Measurements from ENCODE around the gene PPP2R5C. TPM values are rescaled to one million over a fixed set of nuclear protein-coding genes. Genes with fewer than 3 reads are reported as not detected.
"Not testable (repeated sequence)": the region's sequence is repeated elsewhere in the genome, so short reads cannot be mapped to it uniquely, and the experiment has no call there.

Gene PPP2R5C
- total RNA-seq (2014; rRNA removed) (92.9 and 96.1 TPM in 2 replicates), Bru-seq, nascent RNA (percentile 78 among the genes with signal in this experiment), BruChase-seq, experiment 1, labeled RNA remaining after a 6-hour chase (percentile 75 among the genes with signal in this experiment), BruChase-seq, experiment 2, labeled RNA remaining after a 2-hour chase (percentile 76 among the genes with signal in this experiment)
- long read RNA-seq, full-length matches to known transcripts: 44 of 154 reads
- long read RNA-seq, partial matches to known transcripts: 50 of 154 reads
- long read RNA-seq, other reads (novel, unspliced or antisense): 60 of 154 reads

- DNase-seq (peak; percentile 75), ATAC-seq (peak; percentile 75)
- peak within 1 kb of the TSS; percentile 86 for H3K27ac ChIP-seq (ENCODE audit: low read length)
- ChIA-PET CTCF (interaction anchor here (0.6 to 1.0 kb wide), 5 partner anchors 30 to 427 kb away, joined by 3 to 7 read pairs (median 3); no protein-coding TSS in a partner anchor), POLR2A (ENCODE audit: unreplicated experiment) (interaction anchor here (0.7 to 2.3 kb wide), 4 partner anchors 21 to 187 kb away, joined by 4 to 69 read pairs (median 8); no protein-coding TSS in a partner anchor)
- no peaks in the 10 kb centered on the region for H3K9me2 ChIP-seq (replicated peaks; ENCODE audit: low read length)
- peaks cover 12% of the 10 kb centered on the region; the same call in 1 of the 2 replicates for H3K79me2 ChIP-seq (ENCODE audit: low read length)
- no peaks in the 10 kb centered on the region for H3K27me3 ChIP-seq (ENCODE audit: low read length)
- H3K9ac ChIP-seq (ENCODE audit: low read length): peak within 1 kb of the TSS; percentile 91
- peak within 1 kb of the TSS; percentile 98 for H3K4me3 ChIP-seq (ENCODE audit: low read length)
- H4K20me1 ChIP-seq (ENCODE audit: low read length): no peaks in the 10 kb centered on the region
- H3K36me3 ChIP-seq (ENCODE audit: low read depth, low read length): no peaks in the 10 kb centered on the region
- intact Hi-C loops (cut with micrococcal nuclease): loop anchor here (2.0 kb wide), 1 partner anchor 38 kb away; no protein-coding TSS in a partner anchor
- peak within 1 kb of the TSS; percentile 98 for H2AFZ ChIP-seq (ENCODE audit: low read length)
- no TSS peak for BruUV-seq (replicated peaks)
- H3K9me3 ChIP-seq (ENCODE audit: low read length): no peaks in the 10 kb centered on the region
- H3K4me1 ChIP-seq (ENCODE audit: insufficient read depth, low read length): peaks cover 16% of the 10 kb centered on the region
- TF ChIP-seq EZH2phosphoT487 (IDR thresholded peaks at IDR 0.05; ENCODE audit: borderline replicate concordance, low read length): no peak
- TF ChIP-seq, protein P1, sequence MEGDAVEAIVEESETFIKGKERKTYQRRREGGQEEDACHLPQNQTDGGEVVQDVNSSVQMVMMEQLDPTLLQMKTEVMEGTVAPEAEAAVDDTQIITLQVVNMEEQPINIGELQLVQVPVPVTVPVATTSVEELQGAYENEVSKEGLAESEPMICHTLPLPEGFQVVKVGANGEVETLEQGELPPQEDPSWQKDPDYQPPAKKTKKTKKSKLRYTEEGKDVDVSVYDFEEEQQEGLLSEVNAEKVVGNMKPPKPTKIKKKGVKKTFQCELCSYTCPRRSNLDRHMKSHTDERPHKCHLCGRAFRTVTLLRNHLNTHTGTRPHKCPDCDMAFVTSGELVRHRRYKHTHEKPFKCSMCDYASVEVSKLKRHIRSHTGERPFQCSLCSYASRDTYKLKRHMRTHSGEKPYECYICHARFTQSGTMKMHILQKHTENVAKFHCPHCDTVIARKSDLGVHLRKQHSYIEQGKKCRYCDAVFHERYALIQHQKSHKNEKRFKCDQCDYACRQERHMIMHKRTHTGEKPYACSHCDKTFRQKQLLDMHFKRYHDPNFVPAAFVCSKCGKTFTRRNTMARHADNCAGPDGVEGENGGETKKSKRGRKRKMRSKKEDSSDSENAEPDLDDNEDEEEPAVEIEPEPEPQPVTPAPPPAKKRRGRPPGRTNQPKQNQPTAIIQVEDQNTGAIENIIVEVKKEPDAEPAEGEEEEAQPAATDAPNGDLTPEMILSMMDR (conservative IDR thresholded peaks at IDR 0.05; ENCODE audit: low read depth, low read length): no peak
- TF ChIP-seq EZH2 (IDR thresholded peaks at IDR 0.05; ENCODE audit: low read length, unreplicated experiment): no peak
- H3F3A ChIP-seq (ENCODE audit: low read length, unreplicated experiment): no peaks in the 10 kb centered on the region
- H3K4me2 ChIP-seq (ENCODE audit: low read length): peak within 1 kb of the TSS; percentile 100
Measured at GRCh38 chr14:101761032-101761880, at the start of gene PPP2R5C. TSS of gene PPP2R5C (plus strand) at chr14:101761709. CDS start at chr14:101761894, 185 bp downstream.

GRCh38 chr14:101711857-101712233 is 49.7 kb upstream of the PPP2R5C start:
- intact Hi-C loops (cut with micrococcal nuclease); H3K4me2 ChIP-seq (ENCODE audit: low read length); POLR2A ChIA-PET (ENCODE audit: unreplicated experiment); H4K20me1 ChIP-seq (ENCODE audit: low read length); ATAC-seq; H3K36me3 ChIP-seq (ENCODE audit: low read depth, low read length); CTCF ChIA-PET; BruUV-seq (replicated peaks); H3K9me3 ChIP-seq (ENCODE audit: low read length); H2AFZ ChIP-seq (ENCODE audit: low read length); DNase-seq; H3K9me2 ChIP-seq (replicated peaks; ENCODE audit: low read length); H3K4me3 ChIP-seq (ENCODE audit: low read length); H3K27me3 ChIP-seq (ENCODE audit: low read length); H3K9ac ChIP-seq (ENCODE audit: low read length); H3K79me2 ChIP-seq (ENCODE audit: low read length); H3F3A ChIP-seq (ENCODE audit: low read length, unreplicated experiment); H3K27ac ChIP-seq (ENCODE audit: low read length): not testable (repeated sequence)
- peaks cover 18% of the 10 kb centered on the region for H3K4me1 ChIP-seq (ENCODE audit: insufficient read depth, low read length)

DNA sequence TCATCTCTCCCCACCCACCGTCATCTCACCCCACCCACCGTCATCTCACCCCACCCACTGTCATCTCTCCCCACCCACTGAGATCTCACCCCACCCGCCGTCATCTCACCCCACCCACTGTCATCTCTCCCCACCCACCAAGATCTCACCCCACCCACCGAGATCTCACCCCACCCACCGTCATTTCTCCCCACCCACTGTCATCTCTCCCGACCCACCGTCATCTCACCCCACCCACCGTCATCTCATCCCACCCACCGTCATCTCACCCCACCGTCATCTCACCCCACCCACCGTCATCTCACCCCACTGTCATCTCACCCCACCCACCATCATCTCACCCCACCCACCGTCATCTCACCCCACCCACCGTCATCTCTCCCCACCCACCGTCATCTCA is 49.2 kb upstream of the PPP2R5C start:
- DNase-seq; H3K27me3 ChIP-seq (ENCODE audit: low read length); H3K9me2 ChIP-seq (replicated peaks; ENCODE audit: low read length); H3F3A ChIP-seq (ENCODE audit: low read length, unreplicated experiment); H3K9ac ChIP-seq (ENCODE audit: low read length); H4K20me1 ChIP-seq (ENCODE audit: low read length); H2AFZ ChIP-seq (ENCODE audit: low read length); H3K79me2 ChIP-seq (ENCODE audit: low read length); H3K4me3 ChIP-seq (ENCODE audit: low read length); H3K27ac ChIP-seq (ENCODE audit: low read length); H3K4me2 ChIP-seq (ENCODE audit: low read length); ATAC-seq; H3K36me3 ChIP-seq (ENCODE audit: low read depth, low read length); BruUV-seq (replicated peaks); H3K9me3 ChIP-seq (ENCODE audit: low read length); intact Hi-C loops (cut with micrococcal nuclease); POLR2A ChIA-PET (ENCODE audit: unreplicated experiment); CTCF ChIA-PET: not testable (repeated sequence)
- H3K4me1 ChIP-seq (ENCODE audit: insufficient read depth, low read length): peaks cover 18% of the 10 kb centered on the region

GRCh38 chr14:101713091-101713490 is 48.4 kb upstream of the PPP2R5C start:
- H3K79me2 ChIP-seq (ENCODE audit: low read length); H3K36me3 ChIP-seq (ENCODE audit: low read depth, low read length); H3K4me2 ChIP-seq (ENCODE audit: low read length); POLR2A ChIA-PET (ENCODE audit: unreplicated experiment); H3F3A ChIP-seq (ENCODE audit: low read length, unreplicated experiment); CTCF ChIA-PET; BruUV-seq (replicated peaks); intact Hi-C loops (cut with micrococcal nuclease); H3K9me2 ChIP-seq (replicated peaks; ENCODE audit: low read length); H3K27ac ChIP-seq (ENCODE audit: low read length); H3K27me3 ChIP-seq (ENCODE audit: low read length); H3K9ac ChIP-seq (ENCODE audit: low read length); H3K4me3 ChIP-seq (ENCODE audit: low read length); ATAC-seq; H3K9me3 ChIP-seq (ENCODE audit: low read length); H4K20me1 ChIP-seq (ENCODE audit: low read length); DNase-seq; H2AFZ ChIP-seq (ENCODE audit: low read length): not testable (repeated sequence)
- peaks cover 11% of the 10 kb centered on the region for H3K4me1 ChIP-seq (ENCODE audit: insufficient read depth, low read length)
